DOHH2 (cell line): ENCODE results near the gene RIC8A.

Source experiments
- H3F3A ChIP-seq: fragments of 200-600 bp; sonication (generic), shearing (Covaris generic); 2 replicates; pipeline ENCODE4 v1.6.0; 2016; ENCODE audit warnings: antibody characterized with exemption, mild to moderate bottlenecking; ENCODE audit not compliant: control insufficient read depth, insufficient read depth
- H3K27ac ChIP-seq: fragments of 200-600 bp; sonication (generic); 2 replicates; pipeline ENCODE4 v1.5.1; 2014; ENCODE audit warnings: low read depth, mild to moderate bottlenecking, low read length, moderate library complexity
- H3K27me3 ChIP-seq: fragments of 200-600 bp; sonication (generic); 2 replicates; pipeline ENCODE4 v1.6.1; 2014; ENCODE audit warnings: mild to moderate bottlenecking, low read length, mixed read lengths; ENCODE audit not compliant: control insufficient read depth
- H3K36me3 ChIP-seq: fragments of 200-600 bp; sonication (generic); 2 replicates; pipeline ENCODE4 v1.6.1; 2014; ENCODE audit warnings: mild to moderate bottlenecking, low read length, moderate library complexity, mixed read lengths; ENCODE audit not compliant: control insufficient read depth
- H3K4me1 ChIP-seq: fragments of 200-600 bp; sonication (generic); 2 replicates; pipeline ENCODE4 v1.6.1; 2014; ENCODE audit warnings: mild to moderate bottlenecking, low read length, mixed read lengths; ENCODE audit not compliant: control insufficient read depth
- H3K4me2 ChIP-seq: fragments of 200-600 bp; sonication (generic); 2 replicates; pipeline ENCODE4 v1.6.0; 2014; ENCODE audit warnings: mild to moderate bottlenecking, low read length, moderate library complexity
- H3K4me3 ChIP-seq: fragments of 200-600 bp; sonication (generic); 2 replicates; pipeline ENCODE4 v1.5.1; 2014; ENCODE audit warnings: mild to moderate bottlenecking, low read length, mixed read lengths
- H3K79me2 ChIP-seq: fragments of 200-600 bp; sonication (generic); 2 replicates; pipeline ENCODE4 v1.6.1; 2014; ENCODE audit warnings: mild to moderate bottlenecking, low read length, mixed read lengths; ENCODE audit not compliant: control insufficient read depth
- H3K9me2 ChIP-seq: fragments of 200-600 bp; sonication (generic); replicated peaks from 2 replicates; pipeline ENCODE4 v1.6.1; 2014; ENCODE audit warnings: mild to moderate bottlenecking, low read length, mixed read lengths; ENCODE audit not compliant: control insufficient read depth
- H3K9me3 ChIP-seq: fragments of 200-600 bp; sonication (generic); 2 replicates; pipeline ENCODE4 v1.6.1; 2014; ENCODE audit warnings: antibody characterized with exemption, low read length, mixed read lengths; ENCODE audit not compliant: control insufficient read depth, insufficient read depth
- H4K20me1 ChIP-seq: fragments of 200-600 bp; sonication (generic); 2 replicates; pipeline ENCODE4 v1.6.0; 2014; ENCODE audit warnings: low read depth, mild to moderate bottlenecking, antibody characterized with exemption, low read length, moderate library complexity; ENCODE audit not compliant: control insufficient read depth, insufficient read depth
- EZH2phosphoT487 ChIP-seq: fragments of 200-600 bp; sonication (generic); IDR thresholded peaks from 2 replicates; pipeline ENCODE4 v1.6.1; 2017; ENCODE audit warnings: borderline replicate concordance, mild to moderate bottlenecking, antibody characterized with exemption, low read length, moderate library complexity, mixed read lengths
- TF ChIP-seq, protein P1 (sequence below): fragments of 200-600 bp; sonication (generic); IDR thresholded peaks from one replicate; pipeline ENCODE4 v1.5.1; 2014; ENCODE audit warnings: antibody characterized with exemption, mild to moderate bottlenecking, low read depth, low read length; ENCODE audit not compliant: poor library complexity, severe bottlenecking

The RIC8A gene

DNA sequence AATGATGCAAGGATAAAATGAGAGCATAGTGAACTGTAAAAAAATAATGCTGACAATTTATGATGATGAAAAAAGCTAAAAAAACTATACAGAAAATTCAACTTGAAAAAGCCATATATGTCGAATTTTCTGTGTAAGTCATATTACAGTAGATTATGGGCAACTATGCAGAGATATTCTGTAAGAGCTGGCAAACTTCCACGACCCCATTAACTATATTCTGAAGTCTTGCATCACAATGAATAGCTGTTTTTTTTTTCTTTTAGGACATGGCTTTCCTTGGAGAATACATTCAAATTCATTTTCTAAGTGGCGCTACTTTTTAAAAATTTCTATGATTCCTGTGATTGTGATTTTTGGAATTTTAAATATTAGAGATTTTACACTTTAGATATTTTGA is 47.7 kb downstream of the RIC8A start:
- H3F3A ChIP-seq = peaks cover 11% of the 10 kb centered on the region
- no peak overlapping the region for H3K27ac ChIP-seq
- H3K4me2 ChIP-seq = no peak overlapping the region
- TF ChIP-seq, protein P1, sequence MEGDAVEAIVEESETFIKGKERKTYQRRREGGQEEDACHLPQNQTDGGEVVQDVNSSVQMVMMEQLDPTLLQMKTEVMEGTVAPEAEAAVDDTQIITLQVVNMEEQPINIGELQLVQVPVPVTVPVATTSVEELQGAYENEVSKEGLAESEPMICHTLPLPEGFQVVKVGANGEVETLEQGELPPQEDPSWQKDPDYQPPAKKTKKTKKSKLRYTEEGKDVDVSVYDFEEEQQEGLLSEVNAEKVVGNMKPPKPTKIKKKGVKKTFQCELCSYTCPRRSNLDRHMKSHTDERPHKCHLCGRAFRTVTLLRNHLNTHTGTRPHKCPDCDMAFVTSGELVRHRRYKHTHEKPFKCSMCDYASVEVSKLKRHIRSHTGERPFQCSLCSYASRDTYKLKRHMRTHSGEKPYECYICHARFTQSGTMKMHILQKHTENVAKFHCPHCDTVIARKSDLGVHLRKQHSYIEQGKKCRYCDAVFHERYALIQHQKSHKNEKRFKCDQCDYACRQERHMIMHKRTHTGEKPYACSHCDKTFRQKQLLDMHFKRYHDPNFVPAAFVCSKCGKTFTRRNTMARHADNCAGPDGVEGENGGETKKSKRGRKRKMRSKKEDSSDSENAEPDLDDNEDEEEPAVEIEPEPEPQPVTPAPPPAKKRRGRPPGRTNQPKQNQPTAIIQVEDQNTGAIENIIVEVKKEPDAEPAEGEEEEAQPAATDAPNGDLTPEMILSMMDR = no peak
- no peak for TF ChIP-seq EZH2phosphoT487
- H3K4me3 ChIP-seq = no peak overlapping the region
- peaks cover 3% of the 10 kb centered on the region; the same call in 1 of the 2 replicates for H4K20me1 ChIP-seq
- peaks cover 22% of the 10 kb centered on the region for H3K4me1 ChIP-seq
- peaks cover 36% of the 10 kb centered on the region for H3K36me3 ChIP-seq
- no peaks in the 10 kb centered on the region for H3K27me3 ChIP-seq
- no peaks in the 10 kb centered on the region for H3K9me2 ChIP-seq
- no peaks in the 10 kb centered on the region for H3K9me3 ChIP-seq
- no peaks in the 10 kb centered on the region for H3K79me2 ChIP-seq

DNA sequence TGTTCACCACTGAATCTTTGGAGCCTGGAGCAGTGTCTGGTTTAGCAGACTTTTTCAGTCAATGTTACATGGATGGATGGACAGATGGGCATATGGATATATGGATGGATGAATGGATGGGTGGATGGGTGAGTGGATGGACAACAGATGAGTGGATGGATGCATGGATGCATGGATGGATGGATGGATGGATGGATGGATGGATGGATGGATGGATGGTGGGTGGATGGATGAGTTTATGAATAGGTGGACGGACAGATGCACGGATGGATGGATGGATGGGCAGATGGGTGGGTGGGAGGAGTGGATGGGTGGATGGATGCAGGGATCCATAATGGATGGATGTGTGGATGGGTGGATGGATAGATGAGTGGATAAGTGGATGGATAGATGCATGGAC is 48.3 kb downstream of the RIC8A start:
- no peak overlapping the region for H3K27ac ChIP-seq
- no peaks in the 10 kb centered on the region for H4K20me1 ChIP-seq
- peaks cover 27% of the 10 kb centered on the region for H3K4me1 ChIP-seq
- no peaks in the 10 kb centered on the region for H3K9me3 ChIP-seq
- H3F3A ChIP-seq = peaks cover 7% of the 10 kb centered on the region
- H3K9me2 ChIP-seq = no peaks in the 10 kb centered on the region
- H3K79me2 ChIP-seq = no peaks in the 10 kb centered on the region
- H3K27me3 ChIP-seq = no peaks in the 10 kb centered on the region
- H3K4me3 ChIP-seq = no peak overlapping the region
- TF ChIP-seq, protein P1 = no peak
- no peak for TF ChIP-seq EZH2phosphoT487
- H3K4me2 ChIP-seq = no peak overlapping the region
- peaks cover 29% of the 10 kb centered on the region for H3K36me3 ChIP-seq

DNA sequence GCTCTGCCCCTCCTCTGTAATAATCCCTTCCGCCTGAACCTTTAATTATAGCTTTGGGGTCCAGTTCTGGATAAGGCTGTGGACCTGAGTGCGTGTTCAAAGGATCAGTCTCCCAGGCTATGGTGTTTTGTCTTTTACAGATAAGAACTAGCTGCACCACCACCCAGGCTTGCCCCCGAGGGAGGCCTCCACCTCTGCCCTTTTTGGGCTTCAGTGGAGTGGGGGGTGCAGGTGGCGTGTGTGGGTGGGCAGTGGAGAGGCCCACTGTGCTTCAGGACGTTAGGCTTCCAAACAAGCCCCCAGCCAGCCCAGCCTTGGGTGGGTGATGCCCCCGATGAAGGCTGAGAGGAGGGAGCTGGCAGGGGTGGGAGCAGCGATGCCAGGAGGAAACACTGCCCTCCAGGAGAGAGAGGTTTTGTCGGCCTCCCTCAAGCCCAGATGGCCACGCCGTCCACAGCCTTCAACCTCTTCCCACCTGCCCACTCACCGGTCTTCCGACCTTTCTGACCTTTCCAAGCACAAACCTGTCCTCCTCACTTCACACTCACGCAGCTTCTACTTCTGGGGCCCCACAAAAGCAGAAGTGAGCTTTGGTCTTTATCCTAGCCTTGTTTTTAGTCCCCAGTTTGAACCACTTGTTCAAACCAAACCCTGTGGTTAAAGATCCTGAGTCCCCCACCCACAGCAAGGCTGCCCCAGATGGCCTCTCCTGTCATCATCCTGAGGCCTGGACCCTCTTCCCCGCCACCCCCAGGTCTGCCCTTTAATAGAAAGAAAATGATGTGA is 49.6 kb downstream of the RIC8A start:
- TF ChIP-seq, protein P1 = no peak
- TF ChIP-seq EZH2phosphoT487 = no peak
- no peak overlapping the region for H3K27ac ChIP-seq

More for the DNA sequence above, 49.6 kb downstream of the RIC8A start:
- Histone ChIP-seq H3F3A (peaks cover 7% of the 10 kb centered on the region), H3K36me3 (peaks cover 16% of the 10 kb centered on the region), H3K79me2 (no peaks in the 10 kb centered on the region), H3K9me2 (no peaks in the 10 kb centered on the region), H3K4me1 (peaks cover 40% of the 10 kb centered on the region), H3K4me3 (no peak overlapping the region), H3K4me2 (peak overlapping the region; percentile 15), H3K9me3 (no peaks in the 10 kb centered on the region), H4K20me1 (no peaks in the 10 kb centered on the region), H3K27me3 (no peaks in the 10 kb centered on the region)
